Heart left ventricle (tissue), 16 donors: ENCODE measurements around the gene ASB13. TPM values are rescaled to one million over a fixed set of nuclear protein-coding genes. Genes with fewer than 3 reads are reported as not detected.

Source experiments
- ATAC-seq, 4 donors: fragments of 200-7000 bp; cut with Tn5 transposase; one replicate each; pipeline ENCODE4 v1.9.1; 2020 to 2022; ENCODE audit warnings: moderate library complexity in 4 of 4, mild to moderate bottlenecking in 3 of 4, moderate number of reproducible peaks in 1 of 4
- DNase-seq, 5 donors: peaks; one replicate each; pipeline ENCODE4 v3.0.0-alpha.2; 2020
- H3K27ac ChIP-seq, 12 donors: fragments of 200-600 bp; sonication (generic) in 4 of 12; one replicate each; pipeline versions ENCODE4 v1.5.0 to v1.8.0; 2016 to 2022; ENCODE audit warnings: mild to moderate bottlenecking in 2 of 12
- H3K27me3 ChIP-seq, 9 donors: fragments of 200-600 bp; sonication (generic) in 2 of 9; one replicate each; pipeline versions ENCODE4 v1.5.1 to v1.8.0; 2016 to 2022; ENCODE audit warnings: mild to moderate bottlenecking in 3 of 9
- H3K36me3 ChIP-seq, 9 donors: fragments of 200-600 bp; sonication (generic) in 2 of 9; one replicate each; pipeline versions ENCODE4 v1.5.0 to v1.8.0; 2018 to 2022; ENCODE audit warnings: mild to moderate bottlenecking in 2 of 9
- H3K4me1 ChIP-seq, 12 donors: fragments of 200-600 bp; sonication (generic) in 4 of 12; one replicate each; pipeline versions ENCODE4 v1.5.0 to v1.8.0; 2016 to 2022; ENCODE audit warnings: mild to moderate bottlenecking in 3 of 12
- H3K4me3 ChIP-seq, 12 donors: fragments of 200-600 bp; sonication (generic) in 4 of 12; one replicate each; pipeline versions ENCODE4 v1.5.0 to v1.8.0; 2017 to 2022; ENCODE audit warnings: mild to moderate bottlenecking in 9 of 12, moderate library complexity in 4 of 12
- H3K9me3 ChIP-seq, 12 donors: fragments of 200-600 bp; sonication (generic) in 4 of 12; one replicate each; pipeline versions ENCODE4 v1.5.0 to v1.8.0; 2016 to 2022; ENCODE audit warnings: mild to moderate bottlenecking in 1 of 12
- CTCF ChIP-seq, 12 donors: fragments of 200-600 bp; sonication (generic) in 4 of 12; IDR thresholded peaks; one replicate each; pipeline versions ENCODE4 v1.5.0 to v1.8.0; 2018 to 2022; ENCODE audit warnings: antibody characterized with exemption in 12 of 12, mild to moderate bottlenecking in 5 of 12
- POLR2A ChIP-seq, 2 donors: fragments of 450-650 bp; IDR thresholded peaks; one replicate each; pipeline ENCODE4 v1.6.1; 2017; ENCODE audit warnings: antibody characterized with exemption in 2 of 2, mild to moderate bottlenecking in 2 of 2, moderate library complexity in 2 of 2
- WGBS, 4 donors: extraction: QIAGEN DNeasy Blood & Tissue Kit in 2 of 4; methylation state at CpG; one replicate each; pipeline versions ENCODE4 v1.1.5 to v1.1.7; 2013 to 2018; 5-methylcytosine and 5-hydroxymethylcytosine counted together
- intact Hi-C, 10 donors: fragments of 100-400 bp; cut with DNase I; formaldehyde crosslinking; loops; one replicate each; pipeline versions ENCODE4 v1.11.1 to v1.14.2; 2022
- polyA plus RNA-seq, 2 donors: library from polyadenylated mRNA; stranded (reverse); fragments of 200-250 nt; gene quantifications; one replicate each; pipeline ENCODE4 v1.2.3, GENCODE V29; 2013
- total RNA-seq, 9 donors: library from RNA; depleted of rRNA in 2 of 9; stranded (reverse); fragments of >200 nt in 2 of 9; fragmentation: NEBNext Ultra II Directional in 3 of 9; extraction: Animal tissue kit (Norgen Biotek cat#: 25700) in 3 of 9; gene quantifications; one replicate each; pipeline versions ENCODE4 v1.1.0 to v1.2.4, GENCODE V29; 2016 to 2023
- donor health status: ischemic (EF 13 %, LVEDD 7.1; RV severe dilation, severe dysfunction).
- donor health status: healthy with polysubstance abuse.
- donor health status: DM: no; HTN: yes; CAD: no.
- donor health status: DM: no; HTN: no; CAD: no.
- donor health status: ischemic (EF 25% LVEDD 6.9; RV normal size, moderate dysfunction).
- donor health status: ischemic (EF 25% LVEDD 5.7; RV mildly dilated, moderate dysfunction).
- donor health status: healthy.
- donor health status: DM: yes; HTN: yes; CAD: no.
- donor health status: ischemic (EF 35%, LVEDD 5.7; RV mildly dilated, moderate dysfunction).
- donor health status: nonischemic (EF 11% LVEDD 7.7; RV severe dilation, severe dysfunction).
- donor health status: DM: yes; HTN: yes; CAD: no.
- donor health status: PGD.
- donor health status: ischemic (EF 29% LVEDD 5.4; RV normal size, mild dysfunction).
- donor health status: nonischemic (EF 23%, LVEDD 6.1; RV moderate dilation, normal function).

Gene ASB13
- total and polyA plus RNA-seq, 11 donors, result 9.9 to 18.6 (median 13.3) TPM

DNA sequence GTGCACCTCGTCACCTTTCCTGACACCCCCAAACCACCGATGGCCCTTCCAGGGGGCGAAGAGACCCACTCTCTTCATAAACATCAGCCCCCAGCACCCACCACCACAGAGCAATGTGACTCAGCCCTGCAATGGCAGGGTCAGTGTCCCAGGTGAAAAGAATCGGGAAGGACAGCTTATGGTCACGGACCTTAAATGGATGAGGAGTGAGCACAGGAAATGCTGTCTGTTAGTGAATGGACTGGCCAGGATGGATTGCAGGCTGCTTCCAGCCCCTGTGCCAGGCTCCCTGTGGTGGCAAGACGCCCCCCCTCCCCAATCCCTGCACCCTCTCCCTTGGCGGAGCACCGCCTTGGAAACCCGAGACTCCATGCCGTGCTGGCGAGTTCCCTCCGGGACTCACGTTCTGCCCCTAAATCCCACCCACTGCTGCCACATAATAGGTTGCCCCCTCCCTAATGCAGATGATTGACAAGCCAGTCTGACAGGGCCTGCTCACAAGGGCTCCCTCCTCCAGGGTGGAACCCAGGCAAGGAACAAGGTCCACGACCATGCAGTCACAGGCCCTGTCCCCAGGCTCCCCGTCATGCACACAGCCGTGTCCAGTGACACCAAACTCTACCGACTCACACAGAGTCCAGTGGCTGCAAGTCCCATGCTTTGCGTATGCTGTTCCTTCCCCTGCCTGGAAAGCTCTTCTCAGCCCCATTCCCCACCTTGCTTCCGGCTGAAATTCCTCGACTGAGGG is 7.3 kb downstream of the ASB13 start:
- TF ChIP-seq POLR2A (IDR thresholded peaks at IDR 0.05) (no peak), CTCF (IDR thresholded peaks at IDR 0.05) (no peak)
- 85 to 89% (median 87%) methylated on average over 19 to 20 of the region's 20 CpGs for WGBS, 4 donors
- H3K27ac ChIP-seq, result no peak overlapping the region
- H3K27me3 ChIP-seq, result no peaks in the 10 kb centered on the region
- ATAC-seq, result no peak
- H3K4me1 ChIP-seq, result peaks cover 0 to 14% (median 0%) of the 10 kb centered on the region in 12 donors
- H3K36me3 ChIP-seq, result peaks cover 0 to 6% (median 0%) of the 10 kb centered on the region in 9 donors
- H3K9me3 ChIP-seq, result no peaks in the 10 kb centered on the region
- peak in 1 of 5 donors; percentile 7 for DNase-seq
- intact Hi-C loops, result no loop called here
- H3K4me3 ChIP-seq, result no peak overlapping the region

GRCh38 chr10:5656737-5657579 is 9.4 kb downstream of the ASB13 start:
- no peaks in the 10 kb centered on the region for H3K27me3 ChIP-seq
- no peak for TF ChIP-seq CTCF (IDR thresholded peaks at IDR 0.05)
- TF ChIP-seq POLR2A (IDR thresholded peaks at IDR 0.05), result no peak
- no peaks in the 10 kb centered on the region for H3K9me3 ChIP-seq
- H3K4me3 ChIP-seq, result no peak overlapping the region
- H3K4me1 ChIP-seq, result peaks cover 0 to 14% (median 0%) of the 10 kb centered on the region in 12 donors
- no peak overlapping the region for H3K27ac ChIP-seq
- peaks cover 0 to 7% (median 0%) of the 10 kb centered on the region in 9 donors for H3K36me3 ChIP-seq
- ATAC-seq, result no peak
- intact Hi-C loops, result no loop called here
- DNase-seq, result no peak
- WGBS, 4 donors, result 86 to 87% (median 87%) methylated on average over 8 of the region's 8 CpGs

GRCh38 chr10:5655121-5655520 is 11.3 kb downstream of the ASB13 start:
- no peak for ATAC-seq
- TF ChIP-seq POLR2A (IDR thresholded peaks at IDR 0.05) (no peak), CTCF (IDR thresholded peaks at IDR 0.05) (no peak)
- intact Hi-C loops, result no loop called here
- no peaks in the 10 kb centered on the region for H3K9me3 ChIP-seq
- H3K4me3 ChIP-seq, result no peak overlapping the region
- no peak for DNase-seq
- peaks cover 0 to 17% (median 8%) of the 10 kb centered on the region in 9 donors for H3K36me3 ChIP-seq
- H3K27me3 ChIP-seq, result no peaks in the 10 kb centered on the region
- H3K27ac ChIP-seq, result no peak overlapping the region
- 70 to 82% (median 77%) methylated on average over 3 of the region's 3 CpGs for WGBS, 4 donors
- H3K4me1 ChIP-seq, result peaks cover 0 to 11% (median 0%) of the 10 kb centered on the region in 12 donors

DNA sequence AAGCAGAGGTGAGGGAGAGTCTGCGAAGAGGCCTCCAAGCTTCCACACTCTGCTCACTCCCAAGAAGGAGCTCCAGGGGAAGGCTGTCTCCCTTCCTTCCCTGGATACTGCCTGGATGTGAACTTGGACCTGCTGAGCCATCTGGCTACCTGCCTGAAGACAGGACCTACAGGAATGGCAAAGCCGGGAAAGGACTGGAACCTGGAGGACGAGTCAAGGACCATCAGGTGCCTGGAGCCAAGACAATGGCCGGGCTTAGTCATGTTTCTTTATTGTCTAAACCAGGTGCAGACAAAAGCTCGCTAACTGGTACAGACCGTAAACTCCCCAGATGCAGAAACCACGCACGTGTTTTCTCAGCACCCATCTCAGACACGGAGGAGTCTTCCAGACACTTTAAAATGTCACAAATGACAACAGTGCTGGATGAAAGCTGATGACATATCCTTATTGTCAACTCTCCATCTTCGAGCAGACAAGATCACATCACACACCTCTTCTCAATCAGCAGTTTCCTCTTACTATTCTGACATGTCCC is 12.1 kb downstream of the ASB13 start:
- Histone ChIP-seq H3K27ac (no peak overlapping the region), H3K4me1 (peaks cover 0 to 7% (median 0%) of the 10 kb centered on the region in 12 donors), H3K27me3 (no peaks in the 10 kb centered on the region), H3K9me3 (no peaks in the 10 kb centered on the region), H3K4me3 (no peak overlapping the region), H3K36me3 (peaks cover 0 to 23% (median 10%) of the 10 kb centered on the region in 9 donors)
- WGBS, 4 donors, result 77 to 89% (median 85%) methylated on average over 10 of the region's 10 CpGs
- DNase-seq (no peak), ATAC-seq (no peak)
- no peak for TF ChIP-seq POLR2A (IDR thresholded peaks at IDR 0.05)
- TF ChIP-seq CTCF (IDR thresholded peaks at IDR 0.05), result no peak
- intact Hi-C loops, result no loop called here
